Stimulated activated CD4-positive, alpha-beta T cell treated with anti-CD3 and anti-CD28 coated beads, Interleukin-1b, Interleukin-23, amount 100 ng/mL, for 4 hours (primary cell): Measurements from ENCODE around the gene QRICH1.

Experiments
- DNase-seq, 2 donors: peaks; one replicate each; pipeline ENCODE4 v3.0.0-alpha.2; 2020; ENCODE audit warnings: low read depth in 2 of 2

QRICH1 gene, protein sequence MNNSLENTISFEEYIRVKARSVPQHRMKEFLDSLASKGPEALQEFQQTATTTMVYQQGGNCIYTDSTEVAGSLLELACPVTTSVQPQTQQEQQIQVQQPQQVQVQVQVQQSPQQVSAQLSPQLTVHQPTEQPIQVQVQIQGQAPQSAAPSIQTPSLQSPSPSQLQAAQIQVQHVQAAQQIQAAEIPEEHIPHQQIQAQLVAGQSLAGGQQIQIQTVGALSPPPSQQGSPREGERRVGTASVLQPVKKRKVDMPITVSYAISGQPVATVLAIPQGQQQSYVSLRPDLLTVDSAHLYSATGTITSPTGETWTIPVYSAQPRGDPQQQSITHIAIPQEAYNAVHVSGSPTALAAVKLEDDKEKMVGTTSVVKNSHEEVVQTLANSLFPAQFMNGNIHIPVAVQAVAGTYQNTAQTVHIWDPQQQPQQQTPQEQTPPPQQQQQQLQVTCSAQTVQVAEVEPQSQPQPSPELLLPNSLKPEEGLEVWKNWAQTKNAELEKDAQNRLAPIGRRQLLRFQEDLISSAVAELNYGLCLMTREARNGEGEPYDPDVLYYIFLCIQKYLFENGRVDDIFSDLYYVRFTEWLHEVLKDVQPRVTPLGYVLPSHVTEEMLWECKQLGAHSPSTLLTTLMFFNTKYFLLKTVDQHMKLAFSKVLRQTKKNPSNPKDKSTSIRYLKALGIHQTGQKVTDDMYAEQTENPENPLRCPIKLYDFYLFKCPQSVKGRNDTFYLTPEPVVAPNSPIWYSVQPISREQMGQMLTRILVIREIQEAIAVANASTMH

DNA sequence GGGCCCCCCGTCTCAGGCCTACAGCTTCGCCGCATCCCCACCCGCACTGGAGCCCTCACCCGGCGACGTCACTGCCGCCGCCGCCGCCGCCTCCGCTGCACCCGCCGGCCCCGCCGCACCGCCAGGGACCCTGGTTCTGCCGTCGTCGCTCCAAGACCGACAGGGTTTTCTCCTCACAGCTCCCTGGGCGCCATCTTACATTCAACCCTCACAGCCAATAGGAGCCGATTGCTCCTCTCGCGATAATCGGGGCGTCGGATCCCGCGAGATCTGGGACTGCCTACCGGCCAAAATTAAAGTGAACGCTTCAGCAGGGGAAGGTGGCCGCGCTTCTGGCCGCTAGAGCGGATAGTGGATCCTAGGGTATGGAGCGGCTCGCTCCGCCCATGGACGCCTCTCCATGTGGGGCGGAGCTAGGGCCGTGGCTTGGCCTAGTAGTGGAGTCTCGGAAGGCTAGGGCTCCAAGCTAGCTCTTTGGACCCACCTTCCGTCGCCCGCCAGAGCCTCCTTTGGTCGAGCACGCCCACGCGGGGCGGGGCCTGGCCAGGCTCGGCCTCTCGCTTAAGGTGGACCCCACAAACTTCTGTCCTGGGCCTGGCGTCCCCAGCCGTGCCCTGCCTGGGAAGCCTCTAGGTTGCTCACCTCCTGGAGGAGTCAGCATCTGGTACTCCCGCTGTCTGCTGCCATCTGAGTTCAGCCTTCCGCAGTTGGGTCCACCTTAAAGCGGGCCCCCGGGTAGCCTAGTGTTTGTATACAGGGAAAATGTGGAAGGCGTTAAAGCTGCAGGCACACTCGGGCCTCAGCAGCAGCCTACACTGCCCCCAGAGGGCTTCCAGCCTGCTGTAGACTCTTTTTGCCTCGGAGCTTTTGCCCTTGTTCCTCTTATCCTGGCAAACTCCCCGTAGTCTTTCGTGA, at the start of gene QRICH1:
Gene QRICH1, minus strand, starts transcription at position 219 of the 915 bp plus-strand sequence. CDS start 17,054 bp downstream, outside the sequence.
- peak; percentile 94 for DNase-seq

DNA sequence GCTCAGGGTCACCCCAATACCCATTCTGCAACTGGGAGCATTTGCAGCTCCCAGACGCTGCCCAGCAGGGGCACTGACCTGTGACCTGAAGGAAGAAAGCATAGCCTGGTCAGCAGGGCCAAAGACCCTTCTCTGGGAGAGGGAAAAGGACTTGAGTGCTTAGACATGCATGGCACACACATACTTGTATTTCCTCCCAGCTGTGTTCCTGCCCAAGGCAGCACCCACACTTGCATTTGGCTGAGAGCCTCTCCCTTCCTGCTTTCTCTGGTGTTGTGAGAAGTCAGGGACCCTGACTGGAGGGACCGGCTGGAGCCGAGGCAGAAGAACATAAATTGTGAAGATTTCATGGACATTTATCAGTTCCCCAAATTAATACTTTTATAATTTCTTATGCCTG, 46.2 kb upstream of the QRICH1 start:
- DNase-seq: no peak

DNA sequence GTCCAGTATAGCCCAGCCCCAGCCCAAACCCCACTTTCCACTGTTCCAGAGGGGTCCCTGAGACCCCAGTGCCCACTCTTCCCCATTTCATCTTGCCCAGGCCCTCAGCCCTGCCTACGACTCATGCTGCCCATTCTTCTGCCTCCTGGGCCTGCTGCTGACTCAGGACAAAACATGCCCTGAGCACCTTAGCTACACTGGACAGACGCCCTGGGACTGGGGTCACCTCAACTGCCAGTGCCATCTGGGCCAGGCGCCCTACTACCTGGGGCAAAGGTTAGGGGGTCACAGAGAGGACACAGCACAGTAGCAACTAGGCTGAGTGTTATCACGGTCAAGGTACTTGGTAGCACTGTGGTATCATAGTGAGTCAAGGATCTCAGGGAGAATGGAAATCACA, 41.6 kb upstream of the QRICH1 start:
- no peak for DNase-seq

DNA sequence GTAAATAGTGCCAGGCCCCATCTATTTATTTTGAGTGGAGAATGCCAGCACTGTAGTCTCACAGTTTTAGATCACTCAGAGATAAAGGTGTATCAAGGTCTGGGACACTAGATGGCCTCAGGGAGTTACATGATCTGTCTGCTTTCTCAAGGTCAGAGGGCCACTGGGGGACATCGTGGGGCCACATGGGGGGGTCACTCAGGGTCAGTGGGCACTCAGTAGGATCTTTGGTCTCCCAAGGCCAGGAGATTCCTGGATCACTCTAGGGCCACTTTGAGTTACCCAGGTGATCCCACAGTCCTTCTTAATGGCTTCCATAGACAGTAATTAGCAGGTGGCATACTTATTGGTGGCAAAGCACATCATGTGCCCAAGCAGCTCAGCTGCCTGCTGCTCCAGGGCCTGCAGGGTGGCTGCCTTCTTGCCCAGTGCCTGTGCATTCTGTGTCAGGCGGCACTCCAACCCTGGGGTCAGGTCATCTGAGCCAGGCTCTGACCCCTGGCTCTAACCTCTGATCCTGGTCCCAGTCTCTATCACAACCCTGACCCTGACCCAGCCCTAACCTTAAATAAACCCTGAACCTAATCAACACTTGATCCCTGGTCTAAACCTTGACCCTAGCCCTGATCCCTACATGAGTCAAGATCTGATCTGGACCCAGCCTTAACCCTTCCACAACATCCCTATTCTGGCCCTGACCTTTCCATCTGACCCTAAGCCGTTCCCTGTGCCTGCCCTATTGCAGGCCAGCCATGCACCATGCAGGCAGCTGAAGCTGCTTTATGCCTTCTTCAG, 40.8 kb upstream of the QRICH1 start:
- DNase-seq: no peak

DNA sequence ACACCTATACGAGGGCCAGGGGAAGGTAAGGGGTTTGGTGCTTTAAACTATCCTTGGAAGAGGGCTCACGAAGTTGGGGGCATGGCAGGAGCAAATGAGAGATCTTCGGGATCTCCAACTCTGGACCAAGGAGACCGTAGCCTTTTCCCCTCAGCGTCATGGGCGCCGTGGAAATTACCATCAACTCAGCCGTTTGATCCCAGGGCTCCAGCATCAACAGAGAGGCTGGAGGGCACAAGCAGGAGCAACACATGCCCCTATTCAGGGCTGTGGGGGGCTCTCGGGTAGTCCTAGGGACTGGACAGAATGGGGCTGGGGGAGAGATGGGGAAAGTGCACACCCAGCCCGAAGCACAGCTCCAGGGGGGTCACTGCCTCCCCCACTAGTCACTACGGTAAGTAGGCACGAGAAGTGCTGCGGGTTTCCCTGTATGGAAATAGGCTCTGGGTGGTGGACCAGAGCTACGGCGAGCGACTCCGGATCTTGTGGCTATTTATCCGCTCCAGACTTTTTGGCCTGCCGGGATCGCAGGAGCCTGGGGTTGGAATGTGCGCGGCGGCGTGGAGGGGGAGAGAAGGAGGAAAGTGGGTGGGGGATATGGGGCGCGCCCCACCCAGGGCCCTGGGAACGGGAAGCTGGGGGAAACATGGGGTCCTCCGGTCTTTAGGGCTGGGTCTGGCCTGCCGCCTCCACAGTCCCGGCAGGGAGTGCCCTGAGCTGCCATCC, 39.5 kb upstream of the QRICH1 start:
- no peak for DNase-seq

DNA sequence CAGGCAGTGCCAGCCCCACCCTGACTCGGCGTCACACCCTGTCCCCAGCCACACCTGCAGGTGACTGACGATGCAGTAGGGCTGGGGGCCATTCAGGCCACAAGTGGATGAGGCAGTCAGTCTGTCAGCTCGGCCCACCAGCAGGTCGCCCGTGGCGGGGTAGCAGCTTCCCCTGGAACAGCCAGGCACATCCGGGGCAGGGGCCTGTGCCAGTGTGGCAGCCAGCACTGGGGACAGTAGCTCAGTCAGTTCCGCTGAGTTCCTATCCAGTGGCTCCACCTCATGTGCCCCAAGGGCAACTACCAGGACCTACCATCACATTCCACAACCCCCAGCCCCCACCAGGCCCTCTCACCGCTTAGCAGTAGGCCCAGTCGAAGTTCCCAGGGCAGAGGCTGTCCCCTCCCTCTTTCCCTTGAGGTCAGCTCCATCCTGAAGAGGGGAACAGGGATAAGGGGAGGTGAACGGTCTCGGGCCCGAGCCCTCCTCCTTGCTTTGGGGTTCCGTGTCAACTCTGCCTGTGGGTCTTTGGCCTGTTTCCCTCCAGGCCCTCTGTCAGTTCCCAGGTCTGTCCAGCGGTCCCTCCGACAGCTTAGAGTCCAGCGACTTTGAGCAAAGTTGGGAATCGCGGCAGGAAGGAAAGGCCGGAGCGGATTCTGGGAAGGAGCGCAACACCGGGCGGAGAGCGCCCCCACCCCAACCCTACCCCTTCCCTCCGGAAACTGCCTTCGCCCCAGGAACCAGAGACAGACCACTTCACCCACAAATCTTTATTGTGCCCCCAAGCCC, 38.8 kb upstream of the QRICH1 start, which contains the start of gene LAMB2:
Gene LAMB2, minus strand, starts transcription at position 614 of the 789 bp plus-strand sequence. Its CDS starts 183 bp downstream, at position 431.
- DNase-seq: no peak

DNA sequence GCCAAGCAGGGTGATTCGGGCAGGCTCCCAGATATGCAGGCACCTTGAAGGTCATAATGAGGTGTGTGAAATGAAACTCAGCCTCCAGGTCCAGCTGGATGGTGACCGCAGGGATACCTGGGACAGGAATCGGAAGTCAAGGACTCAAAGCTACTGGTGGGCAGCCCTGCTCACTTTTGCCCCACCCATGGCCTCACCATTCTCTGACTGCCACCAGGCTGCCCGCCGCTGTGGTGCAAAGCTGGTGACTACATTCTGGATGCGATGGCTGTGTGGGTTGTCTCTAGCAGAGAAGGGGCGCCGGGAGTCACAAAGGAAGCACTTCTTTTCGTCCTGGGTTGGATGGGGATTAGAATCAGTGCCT, 38.2 kb upstream of the QRICH1 start:
- no peak for DNase-seq

DNA sequence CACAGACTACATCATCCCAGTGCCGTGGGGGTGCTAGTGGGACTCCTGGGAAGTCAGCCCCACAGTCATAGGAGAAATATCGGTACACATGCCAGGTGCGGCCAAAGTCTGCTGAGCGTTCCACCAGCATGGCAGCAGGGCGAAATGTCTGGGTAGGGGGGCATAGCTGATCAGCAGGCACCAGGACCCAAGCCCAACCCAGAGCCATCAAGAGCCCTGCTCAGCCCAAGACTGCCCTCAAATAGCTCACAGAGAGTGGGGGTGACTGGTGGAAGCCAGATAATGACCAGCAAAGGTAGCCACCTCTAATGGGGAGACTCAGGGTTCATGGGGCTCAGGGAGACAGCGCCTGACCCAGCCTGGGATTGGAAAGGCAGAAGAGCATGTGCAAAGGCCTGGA, 37.7 kb upstream of the QRICH1 start:
- no peak for DNase-seq

DNA sequence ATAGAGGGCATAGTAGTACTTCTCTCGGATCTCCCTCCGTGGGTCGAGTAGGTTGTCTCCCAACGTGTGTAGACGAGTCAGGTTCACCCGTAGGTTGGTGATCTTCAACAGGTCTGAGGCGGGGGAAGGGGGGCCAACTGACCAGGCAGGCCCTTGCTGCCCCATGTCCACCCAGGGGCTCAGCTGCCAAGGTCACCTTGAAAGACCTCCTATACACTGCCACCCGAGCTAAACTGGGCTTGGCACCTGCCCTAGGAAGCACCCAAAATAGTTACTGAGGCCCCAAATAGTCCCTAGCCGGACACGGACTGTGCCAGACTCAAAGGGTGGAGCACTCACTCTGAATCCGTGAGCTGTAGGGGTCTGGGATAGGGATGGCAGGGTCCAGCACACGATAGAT, 37.2 kb upstream of the QRICH1 start:
- DNase-seq: no peak

DNA sequence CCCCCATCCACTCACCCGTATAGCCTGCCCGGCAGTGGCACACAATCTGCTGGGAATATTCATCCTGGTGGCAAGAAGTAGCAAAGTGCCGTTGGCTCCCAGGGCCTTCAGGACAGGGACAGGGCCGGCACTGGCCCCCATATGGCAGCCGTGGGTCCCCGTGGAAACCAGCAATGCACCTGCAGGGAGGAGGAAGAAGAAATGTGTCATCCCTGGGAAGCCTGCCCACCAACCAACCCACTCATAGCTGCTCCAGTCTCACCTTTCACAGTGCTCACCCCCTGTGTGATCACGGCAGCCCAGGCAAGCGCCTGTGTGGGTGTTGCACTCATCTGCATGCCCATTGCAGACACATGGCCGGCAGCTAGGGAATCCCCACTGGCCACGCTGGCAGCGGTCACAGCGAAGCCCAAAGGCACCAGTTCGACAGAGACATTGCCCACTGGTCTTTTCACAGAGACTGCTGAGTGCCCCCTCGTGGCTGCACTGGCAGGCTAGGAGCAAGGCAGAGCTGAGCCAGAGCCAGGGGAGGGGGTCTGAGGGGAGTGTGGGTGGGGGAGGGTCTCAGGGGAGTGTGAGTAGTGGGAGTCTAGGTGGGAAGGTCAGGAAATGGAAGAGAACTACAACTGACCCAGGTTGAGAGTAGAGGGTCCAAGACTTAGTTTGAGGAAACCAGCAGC, 31.3 kb upstream of the QRICH1 start:
- DNase-seq: no peak

DNA sequence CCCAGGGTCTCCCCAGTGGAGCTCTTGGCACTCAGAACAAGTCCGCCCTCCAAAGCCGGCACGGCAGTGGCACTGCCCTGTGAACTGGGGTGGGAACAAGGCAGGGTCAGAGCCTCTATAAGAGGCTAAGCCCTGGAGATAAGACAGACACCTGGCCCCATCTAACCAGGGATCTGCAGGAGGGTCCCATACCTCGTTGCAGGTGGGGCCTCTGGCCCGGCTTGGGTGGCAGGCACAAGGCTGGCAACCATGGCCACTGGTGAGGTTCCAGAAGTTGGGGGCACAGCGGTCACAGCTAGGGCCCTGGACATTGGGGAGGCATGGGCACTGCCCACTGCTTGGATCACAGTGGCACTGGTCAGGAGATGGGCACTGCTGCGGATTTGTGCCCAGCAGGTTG, 30.3 kb upstream of the QRICH1 start:
- no peak for DNase-seq

DNA sequence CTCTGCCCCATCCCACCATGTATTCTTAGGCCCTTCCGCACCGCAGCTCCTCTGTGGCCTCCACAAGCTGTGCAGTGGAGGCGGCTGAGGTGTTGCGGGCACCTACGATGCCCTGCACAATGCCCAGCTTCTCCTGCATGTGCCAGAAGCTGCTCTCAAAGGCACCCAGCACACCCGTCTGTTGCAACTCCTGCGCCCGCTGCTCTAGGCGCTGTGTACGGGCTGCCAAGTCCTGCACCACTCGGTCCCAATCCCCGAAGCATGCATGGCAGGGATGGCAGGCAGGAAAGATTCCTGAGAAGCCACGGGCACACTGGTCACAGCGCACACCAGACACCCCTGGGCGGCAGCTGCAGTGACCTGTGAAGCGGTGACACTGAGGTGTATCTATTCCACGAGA, 29.8 kb upstream of the QRICH1 start:
- no peak for DNase-seq

DNA sequence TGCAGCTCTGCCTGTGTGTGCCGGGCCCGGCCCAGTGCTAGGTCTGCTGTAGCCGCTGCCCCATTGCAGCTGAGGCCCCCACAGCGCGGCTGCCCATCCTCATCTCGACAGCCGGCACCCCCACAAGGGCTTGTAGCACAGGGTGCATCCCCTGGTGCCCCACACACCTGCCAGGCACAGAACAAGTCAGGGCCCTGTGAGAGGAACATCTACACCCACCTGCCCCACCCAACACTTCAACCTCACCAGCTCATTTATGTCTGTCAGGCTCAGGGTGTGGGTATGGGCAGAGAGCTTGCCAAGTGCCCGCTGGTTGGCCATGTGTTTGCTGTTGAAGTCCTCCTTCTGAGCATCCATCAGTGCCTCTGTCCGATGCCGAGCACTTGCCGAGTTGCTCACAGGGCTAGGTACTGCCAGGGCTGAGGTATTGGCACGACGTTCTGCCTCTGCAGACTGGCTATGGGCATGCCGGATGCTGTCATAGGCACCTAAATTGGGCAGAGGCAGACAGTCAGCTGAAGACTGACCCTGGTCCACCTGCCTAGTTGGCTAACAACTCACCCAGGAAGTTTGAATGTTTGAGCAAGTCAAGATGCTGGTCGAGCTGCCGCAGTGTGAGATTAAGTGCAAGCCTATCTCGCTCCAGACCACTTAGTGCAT, 29.1 kb upstream of the QRICH1 start:
- DNase-seq: no peak

DNA sequence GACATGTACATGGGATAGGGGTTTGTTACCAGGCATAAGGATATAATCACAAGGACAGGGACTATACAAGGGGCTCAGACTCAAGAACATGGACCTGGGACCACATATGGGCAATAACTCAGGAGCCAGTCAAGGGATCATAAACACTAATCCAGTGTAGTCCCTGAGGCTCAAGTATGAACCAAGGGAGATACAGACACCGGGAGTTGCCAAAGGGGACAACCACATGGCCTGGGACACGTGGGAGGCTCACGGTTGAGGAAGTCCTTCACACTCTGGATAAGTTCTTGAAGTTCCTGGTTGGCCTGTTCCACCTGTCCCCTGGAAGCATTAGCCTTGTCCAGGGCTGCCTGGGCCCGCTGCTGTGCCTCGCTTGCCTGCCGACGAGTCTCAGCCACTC, 28.6 kb upstream of the QRICH1 start:
- DNase-seq: no peak

DNA sequence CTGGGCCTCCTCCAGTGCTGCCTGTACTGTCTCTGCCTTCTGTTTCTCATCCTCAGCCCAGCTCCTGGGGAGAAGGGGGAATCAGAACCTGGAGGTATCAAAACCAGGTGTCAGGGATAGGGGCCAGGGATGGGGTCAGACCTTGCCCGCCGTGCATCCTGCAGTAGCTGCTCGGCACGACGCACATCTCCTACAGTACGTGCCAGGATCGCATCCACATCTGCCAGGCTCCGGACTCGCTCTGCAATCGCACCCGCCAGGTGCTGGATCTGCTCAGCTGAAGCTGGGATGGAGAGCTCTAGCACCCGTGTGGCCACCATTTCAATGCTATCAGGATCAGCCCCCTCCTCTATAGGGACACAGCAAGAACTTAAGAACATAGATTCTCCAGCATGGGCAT, 28.2 kb upstream of the QRICH1 start:
- no peak for DNase-seq

DNA sequence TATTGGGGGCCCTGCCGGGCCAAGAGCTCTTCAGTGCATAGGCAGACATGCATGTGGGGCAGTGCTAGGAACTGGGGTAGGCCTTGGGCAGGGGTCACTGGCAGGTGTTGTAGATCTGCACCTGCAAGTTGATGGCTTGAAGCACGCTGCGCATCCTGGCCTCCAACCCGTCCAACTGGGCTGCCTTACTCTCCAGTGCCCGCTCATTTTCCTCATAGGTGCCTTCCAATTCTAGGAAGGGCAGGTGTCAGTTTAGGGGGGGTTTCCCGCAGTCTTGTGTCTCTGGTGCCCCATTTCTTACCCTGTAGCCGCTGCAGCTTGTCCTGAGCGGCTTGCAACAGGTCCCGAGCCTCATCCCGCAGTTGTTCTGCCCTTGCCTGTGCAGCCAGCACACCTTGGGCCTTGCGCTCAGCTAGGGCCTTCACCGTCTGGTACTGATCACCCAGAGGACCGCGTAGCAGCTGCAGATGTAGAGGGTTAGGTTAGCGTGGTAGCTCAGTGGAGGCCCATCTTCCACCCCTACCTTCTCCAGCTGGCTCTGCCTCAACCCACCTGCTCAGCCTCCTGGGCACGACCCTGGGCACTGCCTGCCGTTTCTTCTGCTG, 27.4 kb upstream of the QRICH1 start:
- DNase-seq: no peak

DNA sequence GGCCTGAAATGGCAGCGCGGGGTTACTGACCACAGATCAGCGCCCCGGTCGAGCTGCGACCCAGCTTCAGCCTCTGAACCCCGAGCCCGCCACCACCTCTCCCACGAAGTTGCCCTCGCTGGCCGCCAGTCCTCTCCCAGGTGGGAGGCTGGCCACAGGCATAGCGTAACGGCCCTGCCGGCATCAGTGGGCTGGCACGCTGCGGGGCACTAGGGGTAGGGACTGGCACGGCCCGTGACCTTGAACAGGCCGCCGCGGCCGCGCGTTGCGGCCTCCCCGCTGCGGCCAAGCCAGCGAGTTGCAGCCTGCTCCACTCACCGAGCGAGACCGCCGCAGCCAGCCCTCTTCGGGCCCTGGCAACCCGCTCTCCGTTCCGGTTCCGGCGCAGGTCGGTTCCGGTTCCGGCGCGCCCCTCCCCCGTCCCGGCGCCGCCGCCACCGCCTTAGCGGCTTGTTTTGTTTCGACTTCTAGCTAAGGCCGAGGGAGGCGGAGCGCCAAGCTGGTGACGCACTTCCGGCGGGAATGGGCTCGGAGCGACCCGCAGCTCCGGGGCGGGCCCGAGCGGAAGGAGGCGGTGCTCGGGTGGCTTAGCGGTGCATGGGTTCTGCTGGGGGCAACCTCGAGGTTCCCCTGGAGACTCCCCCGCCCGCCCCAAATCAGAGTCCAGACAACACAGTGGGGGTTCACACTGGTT, 26.7 kb upstream of the QRICH1 start, which contains the start of gene USP19:
Gene USP19, minus strand, starts transcription at position 386 of the 694 bp plus-strand sequence. CDS start 1,678 bp downstream, outside the sequence.
- DNase-seq: peak; percentile 85 to 92
